ENCODE data around the gene ZNG1B. TPM values are rescaled to one million over a fixed set of nuclear protein-coding genes. Genes with fewer than 3 reads are reported as not detected.
"Not testable (repeated sequence)": the region's sequence is repeated elsewhere in the genome, so short reads cannot be mapped to it uniquely, and the experiment has no call there.

Gene ZNG1B
- total RNA-seq, 1 experiment from 2014 or later = 37.5 TPM

- H3K27ac ChIP-seq; DNase-seq; POLR2A ChIA-PET (ENCODE audit: unreplicated experiment): not testable (repeated sequence)
These were observed 104.5 kb downstream of the ZNG1B start for GRCh38 chr2:113541976-113542485.

GRCh38 chr2:113542529-113542928, 105.0 kb downstream of the ZNG1B start:
- H3K4me1 ChIP-seq (replicated peaks; ENCODE audit: insufficient read depth); H3K27ac ChIP-seq; DNase-seq; POLR2A ChIA-PET (ENCODE audit: unreplicated experiment); H2AFZ ChIP-seq; BruUV-seq (replicated peaks); H3K4me2 ChIP-seq; H3K27me3 ChIP-seq (ENCODE audit: insufficient read depth, low read depth); H3K79me2 ChIP-seq (ENCODE audit: low read depth); H3K4me3 ChIP-seq; H3K9me3 ChIP-seq (ENCODE audit: insufficient read depth, low read depth); H3K36me3 ChIP-seq (ENCODE audit: low read depth); H3F3A ChIP-seq (ENCODE audit: insufficient read depth, low read depth); H4K20me1 ChIP-seq (ENCODE audit: insufficient read depth); CTCF ChIA-PET; intact Hi-C loops (cut with micrococcal nuclease; ENCODE audit: unreplicated experiment); H3K9me2 ChIP-seq (ENCODE audit: insufficient read depth): not testable (repeated sequence)

More at GRCh38 chr2:113541976-113542485, 104.5 kb downstream of the ZNG1B start:
- CTCF ChIA-PET; H3K4me1 ChIP-seq (replicated peaks; ENCODE audit: insufficient read depth); H3K79me2 ChIP-seq (ENCODE audit: low read depth); H3K4me2 ChIP-seq; BruUV-seq (replicated peaks); H3K4me3 ChIP-seq; H3K9me2 ChIP-seq (ENCODE audit: insufficient read depth); H3K36me3 ChIP-seq (ENCODE audit: low read depth); H3K27me3 ChIP-seq (ENCODE audit: insufficient read depth, low read depth); intact Hi-C loops (cut with micrococcal nuclease; ENCODE audit: unreplicated experiment); H2AFZ ChIP-seq; H3K9me3 ChIP-seq (ENCODE audit: insufficient read depth, low read depth); H3F3A ChIP-seq (ENCODE audit: insufficient read depth, low read depth); H4K20me1 ChIP-seq (ENCODE audit: insufficient read depth): not testable (repeated sequence)

Other genes with a start within 250 kb of the ZNG1B start
- gene PAX8, start 158.8 kb upstream of the ZNG1B start, total RNA-seq (2021) = 5.8 and 6.4 TPM in 2 replicates
- gene FOXD4L1, start 61.0 kb downstream of the ZNG1B start, total RNA-seq (2021) = 0.28 and 0.43 TPM in 2 replicates
- 19.3 and 27.7 TPM in 2 replicates for gene RABL2A, start 189.6 kb downstream of the ZNG1B start, total RNA-seq (2021)